Sigmoid colon (tissue), 7 donors: ENCODE data around the gene TENT5C. TPM values are rescaled to one million over a fixed set of nuclear protein-coding genes. Genes with fewer than 3 reads are reported as not detected.

Experiments
- DNase-seq: peaks from one replicate; pipeline ENCODE4 v3.0.0-alpha.2; 2019
- H3K27ac ChIP-seq, 4 donors: fragments of 200-600 bp; sonication (generic); one replicate each; pipeline ENCODE4 v1.5.1; 2016 to 2019; ENCODE audit warnings: mild to moderate bottlenecking in 1 of 4
- H3K27me3 ChIP-seq, 3 donors: fragments of 200-600 bp; sonication (generic); one replicate each; pipeline ENCODE4 v1.5.1; 2019; ENCODE audit warnings: mild to moderate bottlenecking in 1 of 3
- H3K36me3 ChIP-seq, 4 donors: fragments of 200-600 bp; sonication (generic); one replicate each; pipeline ENCODE4 v1.5.1; 2016 to 2019
- H3K4me1 ChIP-seq, 4 donors: fragments of 200-600 bp; sonication (generic); one replicate each; pipeline ENCODE4 v1.5.1; 2017 to 2019
- H3K4me3 ChIP-seq, 4 donors: fragments of 200-600 bp; sonication (generic); one replicate each; pipeline ENCODE4 v1.5.1; 2017 to 2019; ENCODE audit warnings: mild to moderate bottlenecking in 2 of 4, moderate library complexity in 1 of 4
- H3K9me3 ChIP-seq, 4 donors: fragments of 200-600 bp in 3 of 4; sonication (generic) in 3 of 4; one replicate each; pipeline versions ENCODE4 v1.5.1 to v1.6.1; 2013 to 2019
- CTCF ChIP-seq, 4 experiments: fragments of 450-650 bp in 3 of 4; fragments of 200-600 bp in 1 of 4; IDR thresholded peaks; one replicate each; pipeline ENCODE4 v1.5.1; 2016 to 2019; ENCODE audit warnings: antibody characterized with exemption in 4 of 4, mild to moderate bottlenecking in 3 of 4, moderate library complexity in 2 of 4
- EP300 ChIP-seq, 4 donors: sonication (generic); formaldehyde crosslinking; IDR thresholded peaks; one replicate each; pipeline ENCODE4 v1.6.1; 2017; ENCODE audit warnings: antibody characterized with exemption in 4 of 4
- POLR2A ChIP-seq, 2 donors: fragments of 450-650 bp; IDR thresholded peaks; one replicate each; pipeline ENCODE4 v1.6.1; 2016; ENCODE audit warnings: antibody characterized with exemption in 2 of 2, mild to moderate bottlenecking in 2 of 2, moderate library complexity in 2 of 2
- POLR2AphosphoS5 ChIP-seq, 4 donors: sonication (generic); formaldehyde crosslinking; IDR thresholded peaks; one replicate each; pipeline ENCODE4 v1.6.1; 2017; ENCODE audit warnings: antibody characterized with exemption in 4 of 4
- WGBS, 2 donors: extraction: QIAGEN DNeasy Blood & Tissue Kit; methylation state at CpG; one replicate each; pipeline ENCODE4 v1.1.7; 2013; 5-methylcytosine and 5-hydroxymethylcytosine counted together
- intact Hi-C: fragments of 100-400 bp; cut with DNase I; formaldehyde crosslinking; loops from one replicate; pipeline ENCODE4 v1.15.1; 2023
- polyA plus RNA-seq, 3 donors: library from polyadenylated mRNA; stranded (reverse); fragments of 200-250 nt; gene quantifications; one replicate each; pipeline ENCODE4 v1.2.3, GENCODE V29; 2013
- total RNA-seq, 4 donors: library from RNA; depleted of rRNA; stranded (reverse); fragments of >200 nt; gene quantifications; one replicate each; pipeline ENCODE4 v1.1.0, GENCODE V29; 2016
- donor health status: healthy with polysubstance abuse.
- donor health status: Bipolar disorder and iron deficiency.
- donor health status: healthy.

TENT5C gene
- total and polyA plus RNA-seq, 7 donors, result 2.8 to 10.3 (median 5.6) TPM

- H3K36me3 ChIP-seq, result no peaks in the 10 kb centered on the region
- TF ChIP-seq CTCF (IDR thresholded peaks at IDR 0.05), result no peak
- no peak for TF ChIP-seq POLR2A (IDR thresholded peaks at IDR 0.05)
- TF ChIP-seq POLR2AphosphoS5 (IDR thresholded peaks at IDR 0.05), result no peak
- TF ChIP-seq EP300 (IDR thresholded peaks at IDR 0.05), result no peak
- no peaks in the 10 kb centered on the region for H3K4me1 ChIP-seq
- H3K9me3 ChIP-seq, result no peaks in the 10 kb centered on the region
- H3K4me3 ChIP-seq, result no peak overlapping the region
- no peak for DNase-seq
- H3K27ac ChIP-seq, result no peak overlapping the region
- 92 to 93% methylated on average over 12 of the region's 12 CpGs for WGBS, 2 donors
- intact Hi-C loops, result no loop called here
- no peaks in the 10 kb centered on the region for H3K27me3 ChIP-seq
These were observed 41.1 kb downstream of the TENT5C start for GRCh38 chr1:117646956-117647355.

GRCh38 chr1:117648015-117648414 lies 42.2 kb downstream of the TENT5C start:
- Histone ChIP-seq H3K9me3 (no peaks in the 10 kb centered on the region), H3K36me3 (no peaks in the 10 kb centered on the region), H3K4me1 (no peaks in the 10 kb centered on the region), H3K27ac (no peak overlapping the region), H3K4me3 (no peak overlapping the region), H3K27me3 (no peaks in the 10 kb centered on the region)
- WGBS, 2 donors, result 70 to 72% methylated on average over 2 of the region's 2 CpGs
- no peak for DNase-seq
- no peak for TF ChIP-seq POLR2AphosphoS5 (IDR thresholded peaks at IDR 0.05)
- TF ChIP-seq EP300 (IDR thresholded peaks at IDR 0.05), result no peak
- TF ChIP-seq POLR2A (IDR thresholded peaks at IDR 0.05), result no peak
- no peak for TF ChIP-seq CTCF (IDR thresholded peaks at IDR 0.05)
- intact Hi-C loops, result no loop called here

- WGBS, 2 donors, result 85 to 93% methylated on average over 6 of the region's 6 CpGs
These were observed 45.2 kb downstream of the TENT5C start for GRCh38 chr1:117650840-117651568.

GRCh38 chr1:117651616-117652015 lies 45.8 kb downstream of the TENT5C start:
- no peak for DNase-seq
- no peak overlapping the region for H3K4me3 ChIP-seq
- no peaks in the 10 kb centered on the region for H3K27me3 ChIP-seq
- 91 to 96% methylated on average over 4 of the region's 4 CpGs for WGBS, 2 donors
- no peaks in the 10 kb centered on the region for H3K9me3 ChIP-seq
- no peak overlapping the region for H3K27ac ChIP-seq
- intact Hi-C loops, result no loop called here
- TF ChIP-seq POLR2AphosphoS5 (IDR thresholded peaks at IDR 0.05), result no peak
- H3K4me1 ChIP-seq, result peaks cover 0 to 2% (median 0%) of the 10 kb centered on the region in 4 donors
- H3K36me3 ChIP-seq, result no peaks in the 10 kb centered on the region

More at GRCh38 chr1:117650840-117651568, 45.2 kb downstream of the TENT5C start:
- TF ChIP-seq CTCF (IDR thresholded peaks at IDR 0.05), result no peak
- no peak for TF ChIP-seq POLR2AphosphoS5 (IDR thresholded peaks at IDR 0.05)
- no peak for TF ChIP-seq POLR2A (IDR thresholded peaks at IDR 0.05)
- no peak for TF ChIP-seq EP300 (IDR thresholded peaks at IDR 0.05)
- no peaks in the 10 kb centered on the region for H3K4me1 ChIP-seq
- no peak for DNase-seq
- no peak overlapping the region for H3K4me3 ChIP-seq
- intact Hi-C loops, result no loop called here
- no peaks in the 10 kb centered on the region for H3K27me3 ChIP-seq
- no peaks in the 10 kb centered on the region for H3K36me3 ChIP-seq
- H3K27ac ChIP-seq, result no peak overlapping the region
- no peaks in the 10 kb centered on the region for H3K9me3 ChIP-seq

- intact Hi-C loops, result no loop called here
- DNase-seq, result no peak
- Histone ChIP-seq H3K4me3 (no peak overlapping the region), H3K4me1 (peaks cover 0 to 10% (median 0%) of the 10 kb centered on the region in 4 donors), H3K9me3 (no peaks in the 10 kb centered on the region), H3K36me3 (no peaks in the 10 kb centered on the region), H3K27ac (no peak overlapping the region), H3K27me3 (no peaks in the 10 kb centered on the region)
- TF ChIP-seq CTCF (IDR thresholded peaks at IDR 0.05), result no peak
- no peak for TF ChIP-seq POLR2AphosphoS5 (IDR thresholded peaks at IDR 0.05)
- TF ChIP-seq POLR2A (IDR thresholded peaks at IDR 0.05), result no peak
- no peak for TF ChIP-seq EP300 (IDR thresholded peaks at IDR 0.05)
- WGBS, 2 donors, result 94 to 95% methylated on average over 2 of the region's 2 CpGs
These were observed 46.6 kb downstream of the TENT5C start for GRCh38 chr1:117652421-117652820.
